CD1c-positive myeloid dendritic cell (primary cell): ENCODE measurements around the gene CDKN1A.

Experiments
- DNase-seq: peaks from one replicate; pipeline ENCODE4 v3.0.0-alpha.2; 2016; ENCODE audit errors: extremely low spot score

CDKN1A gene

GRCh38 chr6:36677059-36677749 is 1.3 kb upstream of the CDKN1A start:
- no peak for DNase-seq

- no peak for DNase-seq
These were observed 594 bp upstream of the CDKN1A start for GRCh38 chr6:36677753-36678487.

GRCh38 chr6:36679043-36679833 is 724 bp downstream of the CDKN1A start:
- DNase-seq, result peak; percentile 80

GRCh38 chr6:36682328-36683144 is 4.0 kb downstream of the CDKN1A start:
- peak; percentile 87 for DNase-seq

- no peak for DNase-seq
These were observed 4.7 kb downstream of the CDKN1A start for GRCh38 chr6:36683145-36683655.

- DNase-seq, result no peak
These were observed 5.3 kb downstream of the CDKN1A start for GRCh38 chr6:36683656-36684446.

- no peak for DNase-seq
These were observed 5.9 kb downstream of the CDKN1A start for GRCh38 chr6:36684447-36684812.

GRCh38 chr6:36685166-36685924 is 6.8 kb downstream of the CDKN1A start:
- DNase-seq, result peak; percentile 59

GRCh38 chr6:36685926-36686667 is 7.6 kb downstream of the CDKN1A start:
- DNase-seq, result peak; percentile 72

- no peak for DNase-seq
These were observed 8.4 kb downstream of the CDKN1A start for GRCh38 chr6:36686668-36687513.

- DNase-seq, result no peak
These were observed 9.7 kb downstream of the CDKN1A start for GRCh38 chr6:36688063-36688738.

- DNase-seq, result no peak
These were observed 10.2 kb downstream of the CDKN1A start for GRCh38 chr6:36688739-36689075.

- no peak for DNase-seq
These were observed 12.5 kb downstream of the CDKN1A start for GRCh38 chr6:36691011-36691410.

GRCh38 chr6:36691612-36692011 is 13.1 kb downstream of the CDKN1A start:
- DNase-seq, result no peak

- peak; percentile 83 for DNase-seq
These were observed 13.7 kb downstream of the CDKN1A start for GRCh38 chr6:36692220-36692619.

- no peak for DNase-seq
These were observed 14.6 kb downstream of the CDKN1A start for GRCh38 chr6:36692861-36693702.

- DNase-seq, result no peak
These were observed 16.1 kb downstream of the CDKN1A start for GRCh38 chr6:36694616-36695015.
